Stimulated activated CD8-positive, alpha-beta memory T cell treated with anti-CD3 and anti-CD28 coated beads, Interleukin-15, amount 100 ng/mL, for 24 hours (primary cell): ENCODE data around the gene CLDN9.

Experiments used
- DNase-seq: peaks from one replicate; pipeline ENCODE4 v3.0.0-alpha.2; 2020; ENCODE audit warnings: low read depth

Gene CLDN9

DNA sequence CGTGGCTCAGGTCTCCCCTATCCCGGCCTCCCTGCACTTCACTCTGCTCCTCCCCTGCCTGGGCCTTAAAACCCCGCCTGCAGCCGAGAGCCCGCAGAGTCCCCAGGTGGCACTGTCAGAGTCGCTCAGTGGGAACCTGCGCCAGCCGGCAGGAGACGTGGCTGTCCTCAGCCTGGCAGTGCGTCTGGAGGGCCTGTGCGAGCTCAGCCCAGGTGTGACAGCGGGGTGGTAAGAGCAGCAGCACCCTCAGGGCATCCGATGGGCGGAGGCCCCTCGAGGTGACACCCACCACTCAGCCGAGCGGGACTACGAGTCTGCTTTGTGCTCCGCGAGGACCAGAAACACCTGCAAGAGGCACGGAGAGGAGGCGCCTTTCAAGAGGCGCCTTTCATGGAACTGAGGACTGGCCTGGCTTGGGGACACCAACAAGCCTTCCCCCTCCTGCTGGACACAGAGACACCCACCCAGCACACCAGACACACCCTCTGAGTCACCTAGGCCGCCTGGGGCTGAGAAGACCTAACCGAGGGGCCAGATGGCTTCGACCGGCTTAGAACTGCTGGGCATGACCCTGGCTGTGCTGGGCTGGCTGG, at the start of gene CLDN9:
TSS of gene CLDN9 (plus strand) at position 96 of the 593 bp plus-strand sequence. CDS start at position 536, 440 bp downstream.
- DNase-seq = no peak

DNA sequence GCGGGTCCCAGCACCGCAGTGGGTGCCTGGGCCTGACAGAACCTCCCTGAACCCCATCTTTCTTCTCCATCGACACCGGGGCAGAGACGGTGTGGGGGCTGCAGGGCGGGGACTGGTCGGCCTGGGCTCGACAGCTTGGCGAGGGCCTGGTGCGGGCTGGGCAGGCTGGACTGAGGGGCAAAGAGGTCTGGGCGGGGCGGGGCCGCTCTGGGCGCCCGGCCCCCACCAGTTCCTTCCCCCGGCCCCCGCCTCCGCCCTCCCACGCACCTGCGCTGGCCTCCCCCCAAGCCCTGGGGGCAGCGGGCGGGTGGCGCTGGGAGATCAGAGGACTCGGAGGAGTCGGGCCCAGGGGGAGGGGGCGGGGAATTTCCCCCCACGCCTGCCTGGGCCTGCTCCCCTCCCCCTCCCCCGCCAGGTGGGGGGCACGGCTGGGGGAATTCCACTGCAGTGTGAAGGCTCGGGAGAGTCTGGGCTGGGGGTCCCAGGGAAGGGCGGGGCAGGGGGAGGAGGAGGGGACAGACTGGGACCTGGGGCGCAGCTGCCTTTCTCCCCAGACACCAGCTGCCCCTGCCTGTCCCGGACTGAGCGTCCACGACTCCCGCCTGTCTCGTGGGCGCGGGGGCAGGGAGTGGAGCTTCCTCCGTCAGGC, 49.5 kb upstream of the CLDN9 start:
- DNase-seq = no peak

DNA sequence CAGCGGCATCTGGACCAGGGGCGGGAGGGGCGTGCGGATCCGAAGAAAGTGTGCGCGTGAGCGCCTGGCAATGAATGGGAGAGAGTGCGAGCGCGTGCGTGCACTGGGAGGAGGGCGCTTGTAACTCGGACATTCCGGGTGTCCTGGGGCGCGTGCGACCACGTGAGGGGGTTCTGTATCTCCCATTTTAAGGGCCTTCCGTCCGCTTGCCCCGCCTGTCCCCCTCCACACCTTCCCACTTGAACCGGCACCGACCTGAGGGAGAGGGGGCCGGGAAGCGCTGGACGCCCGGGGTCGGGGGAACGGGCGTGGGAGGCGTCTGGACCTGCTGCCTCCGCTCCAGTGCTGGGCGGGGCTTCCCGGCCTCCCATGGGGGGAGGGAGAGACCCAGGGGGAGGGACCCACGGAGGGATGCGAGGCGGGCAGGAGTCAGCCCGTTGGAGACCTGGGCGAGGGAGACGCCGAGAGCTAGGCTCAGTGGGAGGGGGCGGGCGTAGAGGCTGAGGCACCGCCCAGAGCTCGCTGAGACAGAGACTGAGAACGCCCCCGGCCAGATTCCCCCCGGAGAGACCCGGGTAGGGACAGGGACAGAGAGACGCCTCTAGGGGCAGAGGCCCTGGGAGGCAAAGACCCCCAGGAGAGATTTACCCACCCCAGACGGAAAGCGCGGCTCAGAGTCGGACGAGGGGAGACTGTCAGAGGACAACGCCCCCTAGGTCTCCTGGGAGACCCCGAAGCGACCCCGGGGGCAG, 48.8 kb upstream of the CLDN9 start, which contains the start of gene KREMEN2:
TSS of gene KREMEN2 (plus strand) at position 553 of the 752 bp plus-strand sequence. CDS start 246 bp downstream, outside the sequence.
- no peak for DNase-seq

DNA sequence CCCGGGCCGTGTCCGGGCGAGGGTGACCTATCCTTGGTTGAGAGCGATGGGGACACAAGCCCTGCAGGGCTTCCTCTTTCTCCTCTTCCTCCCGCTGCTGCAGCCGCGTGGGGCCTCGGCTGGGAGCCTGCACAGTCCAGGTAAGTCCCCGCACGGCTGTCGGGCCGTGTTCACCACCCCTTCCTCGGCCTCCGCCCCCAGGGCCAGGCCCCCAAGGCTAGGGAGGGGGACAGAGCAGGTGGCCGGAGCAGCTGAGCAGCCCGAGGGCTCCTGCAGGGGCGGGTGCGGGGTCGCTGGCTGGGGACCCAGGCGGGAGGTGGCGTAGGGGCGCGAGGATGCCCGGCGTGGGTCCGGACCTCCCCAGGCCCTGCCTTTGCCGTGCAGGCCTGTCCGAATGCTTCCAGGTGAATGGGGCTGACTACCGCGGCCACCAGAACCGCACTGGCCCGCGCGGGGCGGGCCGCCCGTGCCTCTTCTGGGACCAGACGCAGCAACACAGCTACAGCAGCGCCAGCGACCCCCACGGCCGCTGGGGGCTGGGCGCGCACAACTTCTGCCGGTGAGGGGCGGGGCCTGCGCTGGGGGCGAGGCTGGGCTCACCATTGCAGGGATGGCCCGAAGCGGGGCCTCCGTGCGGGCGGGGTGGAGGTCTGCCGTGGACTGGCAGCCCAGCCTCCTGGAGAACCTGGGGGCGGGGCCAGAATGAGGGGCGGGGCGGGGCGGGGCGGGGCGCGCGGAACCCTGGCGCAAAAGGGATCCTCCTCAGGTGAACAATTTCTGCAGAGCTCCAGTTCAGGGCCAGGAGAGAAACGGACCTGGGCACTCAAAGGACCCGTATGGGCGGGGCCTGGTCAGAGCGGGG, 48.0 kb upstream of the CLDN9 start:
- no peak for DNase-seq

GRCh38 chr16:2966043-2966807, 46.5 kb upstream of the CLDN9 start:
- no peak for DNase-seq

- no peak for DNase-seq
Measured at GRCh38 chr16:2966808-2967191, 45.9 kb upstream of the CLDN9 start.

GRCh38 chr16:2967211-2967631, 45.5 kb upstream of the CLDN9 start:
- no peak for DNase-seq

DNA sequence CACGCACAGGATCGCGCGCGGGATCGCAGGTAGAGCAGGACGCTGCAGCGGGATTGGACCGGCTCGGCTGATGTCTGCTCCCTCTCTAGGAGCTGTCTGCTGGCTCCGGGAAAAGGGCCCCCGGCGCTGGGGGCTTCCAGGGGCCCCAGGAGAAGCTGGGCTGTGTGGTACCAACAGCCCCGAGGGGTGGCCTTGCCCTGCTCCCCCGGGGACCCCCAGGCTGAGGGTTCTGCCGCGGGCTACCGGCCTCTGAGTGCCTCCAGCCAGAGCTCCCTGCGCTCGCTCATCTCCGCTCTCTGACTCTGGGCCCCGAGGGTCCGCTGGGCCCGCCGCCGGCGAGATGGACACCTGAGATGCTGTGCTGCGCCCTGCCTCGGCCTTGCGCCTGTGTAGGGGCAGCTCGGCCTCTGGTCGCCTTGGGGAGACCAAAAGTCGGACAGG, 45.0 kb upstream of the CLDN9 start:
- no peak for DNase-seq

DNA sequence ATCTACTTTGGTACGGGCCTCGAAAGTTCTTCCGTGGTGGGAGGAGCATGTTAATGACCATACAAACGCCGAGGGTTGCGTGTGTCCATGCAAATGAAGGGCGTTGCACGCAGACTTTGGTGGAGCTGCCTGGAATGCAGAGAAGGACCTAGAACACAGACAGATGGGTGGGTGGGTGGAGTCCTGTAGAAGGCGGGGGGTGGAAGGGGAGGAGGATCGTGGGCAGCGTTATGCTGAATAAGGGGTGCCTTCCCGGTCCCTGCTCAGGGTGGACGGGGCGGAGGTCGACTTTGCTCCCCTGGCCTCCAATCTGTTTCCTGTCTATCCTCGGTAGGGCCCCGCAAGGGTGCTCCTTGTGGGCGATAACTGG, 44.4 kb upstream of the CLDN9 start:
- no peak for DNase-seq

DNA sequence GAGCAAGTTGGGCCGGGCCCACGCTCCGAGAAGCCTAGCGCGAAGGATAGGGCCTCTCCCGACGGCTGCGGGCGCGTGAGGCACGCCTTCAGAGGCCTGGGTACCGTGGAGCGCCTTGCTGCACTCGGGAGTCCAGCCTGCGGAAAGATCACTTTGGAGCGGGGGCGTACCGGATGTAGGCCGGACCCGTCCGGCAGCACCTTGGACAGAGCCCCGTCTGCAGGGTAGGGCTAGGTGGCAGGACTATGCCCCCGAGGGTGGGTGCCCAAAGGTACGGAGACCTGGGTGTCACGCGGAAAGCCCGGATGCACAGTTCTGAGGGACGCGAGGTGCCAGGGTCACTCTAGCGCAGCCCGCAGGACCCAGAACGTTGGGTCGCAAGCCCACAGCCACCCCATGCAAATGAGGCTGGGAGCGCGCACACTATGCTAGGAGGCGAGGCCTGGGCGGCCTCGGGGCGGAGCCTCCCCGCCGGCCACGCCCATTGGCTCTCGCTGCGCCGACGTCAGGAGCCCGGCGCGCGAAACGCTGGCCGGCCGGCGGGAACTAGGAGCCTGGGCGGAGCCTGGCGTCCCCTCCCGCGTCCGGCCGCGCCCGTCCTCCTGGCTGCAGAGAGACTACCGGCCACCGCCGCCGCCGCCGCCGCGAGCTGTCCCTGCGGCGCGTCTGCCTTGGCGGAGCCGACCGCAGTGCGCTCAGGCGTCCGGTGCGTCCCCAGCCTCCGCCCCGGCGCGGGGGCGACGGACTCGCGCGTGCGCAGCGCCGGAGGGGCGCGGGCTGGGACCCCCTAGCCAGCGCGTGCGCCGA, 43.8 kb upstream of the CLDN9 start, which contains the start of gene PAQR4:
TSS of gene PAQR4 (plus strand) at position 611 of the 807 bp plus-strand sequence. CDS start 327 bp downstream, outside the sequence.
- DNase-seq = peak; percentile 67

DNA sequence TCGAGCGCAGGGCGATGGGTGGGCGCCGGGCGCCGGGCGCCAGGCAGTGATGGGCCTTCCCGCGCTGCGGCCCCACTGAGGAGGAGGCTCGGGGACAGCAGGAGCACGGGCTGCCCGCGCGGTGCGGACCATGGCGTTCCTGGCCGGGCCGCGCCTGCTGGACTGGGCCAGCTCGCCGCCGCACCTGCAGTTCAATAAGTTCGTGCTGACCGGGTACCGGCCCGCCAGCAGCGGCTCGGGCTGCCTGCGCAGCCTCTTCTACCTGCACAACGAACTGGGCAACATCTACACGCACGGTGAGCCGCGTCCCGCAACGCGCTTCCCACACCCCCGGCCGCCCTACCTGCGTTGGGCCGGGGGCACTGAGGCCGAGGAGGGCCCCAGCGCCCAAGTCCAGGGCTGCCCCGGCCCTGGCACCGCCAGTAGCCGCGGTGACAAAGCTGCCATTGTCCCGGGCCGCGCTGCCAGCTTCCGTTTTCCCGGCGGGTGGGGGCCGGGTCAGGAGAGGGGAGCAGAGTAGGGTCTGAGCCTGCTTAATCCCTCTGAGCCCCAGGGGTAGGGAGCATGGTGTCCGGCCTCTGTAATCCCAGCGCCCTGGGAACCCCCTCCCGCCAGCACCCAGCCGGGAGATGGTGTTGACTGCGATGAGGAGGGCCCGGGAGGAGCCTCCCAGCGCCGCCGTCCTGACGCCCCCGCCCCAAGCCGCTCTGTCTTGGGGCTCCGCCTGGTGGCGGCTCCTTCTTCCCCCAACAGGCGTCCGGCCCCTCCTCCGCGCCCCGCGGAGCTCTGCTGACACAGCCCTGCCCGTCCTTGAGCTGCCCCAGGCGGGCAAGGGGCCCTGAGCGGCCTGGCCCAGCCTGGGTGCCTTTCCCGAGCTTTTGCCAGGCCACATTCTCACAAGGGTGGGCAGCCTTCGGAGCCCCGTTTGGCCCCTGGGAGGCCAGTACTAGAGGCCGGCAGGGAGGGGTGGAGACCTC, 42.9 kb upstream of the CLDN9 start:
- DNase-seq = no peak

DNA sequence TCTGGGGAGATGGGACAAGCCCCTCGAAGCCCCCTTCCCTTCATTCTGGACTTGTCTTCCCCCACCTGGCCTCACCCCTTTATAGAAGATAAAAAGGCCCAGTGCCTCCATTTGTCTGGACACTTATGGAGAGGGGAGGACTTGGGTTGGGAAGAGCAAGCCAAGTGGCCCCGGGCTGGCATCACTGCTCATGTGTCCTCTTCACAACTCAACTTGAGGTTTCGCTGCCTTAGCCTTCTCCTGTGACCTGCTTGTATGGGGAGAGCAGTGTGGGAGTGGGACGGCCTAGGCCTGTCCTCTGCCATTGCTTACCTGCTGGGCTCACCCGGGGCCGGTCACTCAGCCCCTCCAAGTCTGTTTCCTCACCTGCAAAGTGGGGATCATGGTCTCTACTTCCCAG, 42.2 kb upstream of the CLDN9 start:
- DNase-seq = no peak

DNA sequence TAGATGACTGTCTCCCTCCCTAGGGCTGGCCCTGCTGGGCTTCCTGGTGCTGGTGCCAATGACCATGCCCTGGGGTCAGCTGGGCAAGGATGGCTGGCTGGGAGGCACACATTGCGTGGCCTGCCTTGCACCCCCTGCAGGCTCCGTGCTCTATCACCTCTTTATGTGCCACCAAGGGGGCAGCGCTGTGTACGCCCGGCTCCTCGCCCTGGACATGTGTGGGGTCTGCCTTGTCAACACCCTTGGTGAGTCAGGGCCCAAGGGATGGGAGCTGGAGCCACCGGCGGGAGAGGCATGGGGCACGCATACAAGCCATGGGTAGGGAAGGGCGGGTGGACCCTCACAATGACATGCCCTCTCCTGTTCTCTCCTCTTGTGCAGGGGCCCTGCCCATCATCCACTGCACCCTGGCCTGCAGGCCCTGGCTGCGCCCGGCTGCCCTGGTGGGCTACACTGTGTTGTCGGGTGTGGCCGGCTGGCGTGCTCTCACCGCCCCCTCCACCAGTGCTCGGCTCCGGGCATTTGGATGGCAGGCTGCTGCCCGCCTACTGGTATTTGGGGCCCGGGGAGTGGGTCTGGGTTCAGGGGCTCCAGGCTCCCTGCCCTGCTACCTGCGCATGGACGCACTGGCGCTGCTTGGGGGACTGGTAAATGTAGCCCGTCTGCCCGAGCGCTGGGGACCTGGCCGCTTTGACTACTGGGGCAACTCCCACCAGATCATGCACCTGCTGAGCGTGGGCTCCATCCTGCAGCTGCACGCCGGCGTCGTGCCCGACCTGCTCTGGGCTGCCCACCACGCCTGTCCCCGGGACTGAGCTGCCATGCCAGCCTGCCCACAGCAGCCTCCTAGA, 41.4 kb upstream of the CLDN9 start:
- DNase-seq = no peak

DNA sequence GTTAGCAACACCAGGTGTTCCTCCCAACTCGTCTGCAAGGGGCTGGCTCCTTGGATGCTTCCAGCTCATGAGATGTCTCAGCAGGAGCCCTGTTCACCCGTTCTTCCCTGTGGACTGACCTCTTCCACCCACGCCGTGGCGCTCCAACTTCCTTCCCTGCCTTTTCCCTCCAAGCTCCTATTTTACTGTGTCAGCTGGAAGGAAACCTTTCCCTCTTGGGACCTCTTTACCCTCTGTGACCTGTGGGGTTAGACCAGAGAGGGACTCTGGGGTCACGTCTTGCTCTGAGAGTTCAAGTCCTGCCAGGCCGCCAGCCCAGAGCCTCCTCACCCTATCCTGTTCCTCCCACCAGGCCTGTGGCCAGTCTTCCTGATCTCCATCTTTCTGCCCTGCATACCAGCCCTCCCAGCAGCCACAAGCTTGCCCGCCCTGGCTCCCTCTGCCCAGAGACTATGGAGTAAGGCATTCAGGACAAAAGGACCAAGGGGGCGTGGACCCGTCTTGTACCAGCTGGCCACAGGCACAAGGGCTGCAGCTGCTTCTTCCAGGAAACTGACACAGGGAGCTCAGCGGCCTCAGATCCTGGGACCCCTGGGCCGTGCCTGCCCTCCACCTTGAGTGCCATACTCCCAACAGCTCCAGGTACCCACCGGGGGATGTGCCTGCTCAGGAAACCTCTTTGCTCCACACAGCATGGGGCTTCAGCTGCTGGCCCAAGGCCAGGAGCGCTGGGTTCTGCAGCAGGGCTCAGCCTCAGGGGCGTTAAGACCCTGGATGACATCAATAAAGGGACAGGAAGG, 40.5 kb upstream of the CLDN9 start:
- no peak for DNase-seq

DNA sequence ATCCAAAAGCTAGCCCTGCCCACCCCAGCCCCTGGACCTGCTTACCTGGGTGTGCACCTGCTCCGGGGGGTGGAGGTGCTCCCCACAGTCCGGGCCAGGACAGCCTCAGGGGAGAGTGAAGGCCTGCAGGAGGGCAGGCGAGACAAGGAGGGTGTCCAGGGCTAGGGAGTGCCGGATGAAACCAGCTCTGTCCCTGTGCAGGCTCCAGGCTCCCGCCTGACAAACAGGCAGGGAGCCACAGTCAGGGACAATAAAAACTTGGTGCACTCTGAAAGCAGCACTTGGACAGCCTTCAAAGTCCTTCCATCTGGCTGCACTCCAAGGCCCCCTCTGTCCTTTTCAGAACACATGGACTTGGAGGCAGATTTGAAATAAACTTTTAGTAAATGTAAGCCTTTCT, 39.6 kb upstream of the CLDN9 start:
- no peak for DNase-seq

- DNase-seq = no peak
Measured at GRCh38 chr16:2973605-2974318, 39.0 kb upstream of the CLDN9 start.
